OCI-LY7 (cell line): ENCODE results near the gene HAPSTR1.
"Not testable (repeated sequence)": the region's sequence is repeated elsewhere in the genome, so short reads cannot be mapped to it uniquely, and the experiment has no call there.

ENCODE experiments used
- EZH2phosphoT487 ChIP-seq: fragments of 200-600 bp; sonication (generic); IDR thresholded peaks from 2 replicates; pipeline ENCODE4 v1.6.1; 2018; ENCODE audit warnings: low read depth, borderline replicate concordance, mild to moderate bottlenecking, mixed run types, antibody characterized with exemption, low read length, moderate library complexity, mixed read lengths
- TF ChIP-seq, protein P1 (sequence below): fragments of 200-600 bp; sonication (generic); conservative IDR thresholded peaks from 2 replicates; pipeline ENCODE4 v1.5.1; 2014; ENCODE audit warnings: mild to moderate bottlenecking, antibody characterized with exemption, low read length, moderate library complexity, mixed read lengths

DNA sequence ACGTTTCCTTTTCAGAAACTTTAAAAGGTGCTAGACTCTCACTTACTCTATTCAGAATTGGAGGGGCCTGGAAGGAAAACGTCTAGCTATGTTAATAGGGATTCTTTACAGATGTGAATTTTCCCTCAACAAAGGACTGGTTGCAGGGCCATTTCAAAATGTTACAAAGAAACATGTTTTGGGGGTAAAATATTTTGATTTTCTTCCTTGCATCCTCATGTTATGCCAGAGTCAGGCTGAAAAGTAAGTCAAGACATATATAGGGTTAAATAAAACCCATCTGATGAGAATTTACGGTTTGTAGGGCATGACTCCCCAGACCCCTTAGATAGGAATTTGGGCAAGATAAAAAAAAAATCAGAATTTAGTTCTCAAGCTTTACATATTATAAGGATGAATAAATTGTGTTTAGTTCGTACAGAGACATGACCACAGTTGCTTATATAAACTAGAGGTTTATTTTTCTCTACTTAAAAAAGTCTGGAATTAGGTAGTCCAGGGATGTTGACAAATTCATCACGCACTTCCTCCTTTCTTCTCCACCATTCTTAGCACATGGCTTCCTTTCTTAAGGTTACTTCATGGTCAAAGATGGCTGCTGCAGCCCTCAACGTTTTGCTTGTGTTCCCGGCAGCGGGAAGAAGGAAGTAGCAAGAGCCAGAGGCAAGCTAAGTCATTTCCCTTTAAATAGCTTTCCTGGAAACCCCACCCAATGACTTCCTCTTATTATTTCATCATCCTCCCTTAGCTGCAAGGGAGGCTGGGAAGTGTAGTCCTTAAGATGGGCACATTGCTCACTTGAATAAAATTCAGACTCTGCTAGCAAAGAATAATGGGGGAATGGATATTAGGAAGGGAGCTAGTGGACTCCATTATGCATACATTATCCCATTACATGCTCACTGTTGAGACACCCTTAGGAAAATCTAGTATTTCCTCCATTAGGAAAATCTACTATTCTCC lies 12.7 kb upstream of the HAPSTR1 start:
- TF ChIP-seq, protein P1, sequence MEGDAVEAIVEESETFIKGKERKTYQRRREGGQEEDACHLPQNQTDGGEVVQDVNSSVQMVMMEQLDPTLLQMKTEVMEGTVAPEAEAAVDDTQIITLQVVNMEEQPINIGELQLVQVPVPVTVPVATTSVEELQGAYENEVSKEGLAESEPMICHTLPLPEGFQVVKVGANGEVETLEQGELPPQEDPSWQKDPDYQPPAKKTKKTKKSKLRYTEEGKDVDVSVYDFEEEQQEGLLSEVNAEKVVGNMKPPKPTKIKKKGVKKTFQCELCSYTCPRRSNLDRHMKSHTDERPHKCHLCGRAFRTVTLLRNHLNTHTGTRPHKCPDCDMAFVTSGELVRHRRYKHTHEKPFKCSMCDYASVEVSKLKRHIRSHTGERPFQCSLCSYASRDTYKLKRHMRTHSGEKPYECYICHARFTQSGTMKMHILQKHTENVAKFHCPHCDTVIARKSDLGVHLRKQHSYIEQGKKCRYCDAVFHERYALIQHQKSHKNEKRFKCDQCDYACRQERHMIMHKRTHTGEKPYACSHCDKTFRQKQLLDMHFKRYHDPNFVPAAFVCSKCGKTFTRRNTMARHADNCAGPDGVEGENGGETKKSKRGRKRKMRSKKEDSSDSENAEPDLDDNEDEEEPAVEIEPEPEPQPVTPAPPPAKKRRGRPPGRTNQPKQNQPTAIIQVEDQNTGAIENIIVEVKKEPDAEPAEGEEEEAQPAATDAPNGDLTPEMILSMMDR = not testable (repeated sequence)
- not testable (repeated sequence) for TF ChIP-seq EZH2phosphoT487
